Activated CD4-positive, alpha-beta memory T cell treated with anti-CD3 and anti-CD28 coated beads for 36 hours (primary cell): ENCODE measurements around the gene PITPNC1. TPM values are rescaled to one million over a fixed set of nuclear protein-coding genes. Genes with fewer than 3 reads are reported as not detected.
"Not testable (repeated sequence)": the region's sequence is repeated elsewhere in the genome, so short reads cannot be mapped to it uniquely, and the experiment has no call there.

Source experiments
- CTCF ChIA-PET: fragments of 350-600 bp; sonication (Branson Sonifier 250); formaldehyde crosslinking; loops from one replicate; lab custom pipeline; 2021; ENCODE audit warnings: antibody characterized with exemption, inconsistent platforms; lab: Charles Lee
- POLR2A ChIA-PET: fragments of 350-600 bp; sonication (Branson Sonifier 250); formaldehyde crosslinking; loops from one replicate; lab custom pipeline; 2021; ENCODE audit warnings: antibody characterized with exemption; lab: Charles Lee
- DNase-seq: peaks from one replicate; pipeline ENCODE4 v3.0.0-alpha.2; 2020
- H3K27ac Mint-ChIP-seq: one replicate; pipeline ENCODE4 v1.8.0; 2021; ENCODE audit warnings: mixed read lengths
- H3K27me3 Mint-ChIP-seq: one replicate; pipeline ENCODE4 v1.8.0; 2021; ENCODE audit warnings: mixed read lengths
- H3K36me3 Mint-ChIP-seq: one replicate; pipeline ENCODE4 v1.8.0; 2021; ENCODE audit warnings: mixed read lengths
- H3K4me1 Mint-ChIP-seq: one replicate; pipeline ENCODE4 v1.8.0; 2021; ENCODE audit warnings: low read depth, mixed read lengths
- H3K4me3 Mint-ChIP-seq: one replicate; pipeline ENCODE4 v1.8.0; 2021; ENCODE audit warnings: mild to moderate bottlenecking, mixed read lengths
- H3K9me3 Mint-ChIP-seq: one replicate; pipeline ENCODE4 v1.8.0; 2021; ENCODE audit warnings: mixed read lengths
- intact Hi-C: fragments of 100-400 bp; cut with micrococcal nuclease; formaldehyde crosslinking; loops from one replicate; pipeline ENCODE4 v1.15.1; 2023
- total RNA-seq, 2 experiments: library from RNA; stranded (reverse); gene quantifications; one replicate each; pipeline ENCODE4 v1.2.3, GENCODE V29; 2021

Gene PITPNC1
- total RNA-seq, 2 experiments from 2014 or later, result 35.7 to 37.3 TPM

GRCh38 chr17:67635681-67636080, 258.6 kb downstream of the PITPNC1 start:
- CTCF ChIA-PET, result no interaction called here
- H3K27ac Mint-ChIP-seq, result no peak overlapping the region

GRCh38 chr17:67636312-67636711, 259.2 kb downstream of the PITPNC1 start:
- ChIA-PET CTCF (no interaction called here), POLR2A (no interaction called here)
- no peaks in the 10 kb centered on the region for H3K4me1 Mint-ChIP-seq
- no peaks in the 10 kb centered on the region for H3K9me3 Mint-ChIP-seq
- no peaks in the 10 kb centered on the region for H3K27me3 Mint-ChIP-seq
- peaks cover 4% of the 10 kb centered on the region for H3K36me3 Mint-ChIP-seq
- DNase-seq, result no peak
- no peak overlapping the region for H3K27ac Mint-ChIP-seq
- intact Hi-C loops, result no loop called here
- no peak overlapping the region for H3K4me3 Mint-ChIP-seq

More at GRCh38 chr17:67635681-67636080, 258.6 kb downstream of the PITPNC1 start:
- H3K9me3 Mint-ChIP-seq, result no peaks in the 10 kb centered on the region
- no peak for DNase-seq
- H3K36me3 Mint-ChIP-seq, result peaks cover 4% of the 10 kb centered on the region
- H3K27me3 Mint-ChIP-seq, result no peaks in the 10 kb centered on the region
- no peaks in the 10 kb centered on the region for H3K4me1 Mint-ChIP-seq
- intact Hi-C loops, result no loop called here
- POLR2A ChIA-PET, result no interaction called here
- H3K4me3 Mint-ChIP-seq, result no peak overlapping the region

- Mint-ChIP-seq H3K36me3 (peaks cover 1% of the 10 kb centered on the region), H3K27ac (no peak overlapping the region), H3K4me1 (no peaks in the 10 kb centered on the region), H3K27me3 (no peaks in the 10 kb centered on the region), H3K4me3 (no peak overlapping the region), H3K9me3 (no peaks in the 10 kb centered on the region)
- POLR2A ChIA-PET, result no interaction called here
- intact Hi-C loops, result no loop called here
- CTCF ChIA-PET, result no interaction called here
- no peak for DNase-seq
These were observed 259.9 kb downstream of the PITPNC1 start for GRCh38 chr17:67636834-67637520.

GRCh38 chr17:67637901-67638641, 261.0 kb downstream of the PITPNC1 start:
- CTCF ChIA-PET, result interaction anchor here (0.6 kb wide), 1 partner anchor 79 kb away, joined by 3 read pairs; no protein-coding TSS in a partner anchor
- intact Hi-C loops, result no loop called here
- no peaks in the 10 kb centered on the region for H3K4me1 Mint-ChIP-seq

GRCh38 chr17:67638871-67639270, 261.8 kb downstream of the PITPNC1 start:
- intact Hi-C loops, result no loop called here
- no peak for DNase-seq
- POLR2A ChIA-PET, result no interaction called here
- no peaks in the 10 kb centered on the region for H3K9me3 Mint-ChIP-seq
- peaks cover 1% of the 10 kb centered on the region for H3K36me3 Mint-ChIP-seq
- no peak overlapping the region for H3K27ac Mint-ChIP-seq
- CTCF ChIA-PET, result no interaction called here
- H3K27me3 Mint-ChIP-seq, result no peaks in the 10 kb centered on the region
- no peaks in the 10 kb centered on the region for H3K4me1 Mint-ChIP-seq
- H3K4me3 Mint-ChIP-seq, result no peak overlapping the region

More at GRCh38 chr17:67637901-67638641, 261.0 kb downstream of the PITPNC1 start:
- peaks cover 1% of the 10 kb centered on the region for H3K36me3 Mint-ChIP-seq
- POLR2A ChIA-PET, result no interaction called here
- no peaks in the 10 kb centered on the region for H3K9me3 Mint-ChIP-seq
- DNase-seq, result no peak
- H3K27me3 Mint-ChIP-seq, result no peaks in the 10 kb centered on the region
- no peak overlapping the region for H3K4me3 Mint-ChIP-seq
- no peak overlapping the region for H3K27ac Mint-ChIP-seq

GRCh38 chr17:67639555-67639954, 262.5 kb downstream of the PITPNC1 start:
- H3K27ac Mint-ChIP-seq, result no peak overlapping the region
- ChIA-PET POLR2A (no interaction called here), CTCF (interaction anchor here (1.0 kb wide), 1 partner anchor 260 kb away, joined by 3 read pairs; no protein-coding TSS in a partner anchor)
- no peaks in the 10 kb centered on the region for H3K4me1 Mint-ChIP-seq
- no peaks in the 10 kb centered on the region for H3K9me3 Mint-ChIP-seq
- H3K4me3 Mint-ChIP-seq, result no peak overlapping the region
- H3K27me3 Mint-ChIP-seq, result no peaks in the 10 kb centered on the region
- intact Hi-C loops, result no loop called here
- peaks cover 1% of the 10 kb centered on the region for H3K36me3 Mint-ChIP-seq
- no peak for DNase-seq

GRCh38 chr17:67639979-67640378, 262.9 kb downstream of the PITPNC1 start:
- H3K27ac Mint-ChIP-seq, result no peak overlapping the region
- no peaks in the 10 kb centered on the region for H3K4me1 Mint-ChIP-seq
- DNase-seq, result no peak
- no peak overlapping the region for H3K4me3 Mint-ChIP-seq
- ChIA-PET POLR2A (no interaction called here), CTCF (interaction anchor here (1.0 kb wide), 1 partner anchor 261 kb away, joined by 3 read pairs; no protein-coding TSS in a partner anchor)
- H3K9me3 Mint-ChIP-seq, result no peaks in the 10 kb centered on the region
- intact Hi-C loops, result no loop called here
- peaks cover 1% of the 10 kb centered on the region for H3K36me3 Mint-ChIP-seq
- H3K27me3 Mint-ChIP-seq, result no peaks in the 10 kb centered on the region

GRCh38 chr17:67642488-67642887, 265.4 kb downstream of the PITPNC1 start:
- CTCF ChIA-PET, result no interaction called here
- Mint-ChIP-seq H3K36me3 (no peaks in the 10 kb centered on the region), H3K4me3 (no peak overlapping the region), H3K27me3 (no peaks in the 10 kb centered on the region), H3K4me1 (no peaks in the 10 kb centered on the region), H3K9me3 (no peaks in the 10 kb centered on the region), H3K27ac (no peak overlapping the region)
- POLR2A ChIA-PET, result no interaction called here
- DNase-seq, result no peak
- intact Hi-C loops, result no loop called here

GRCh38 chr17:67644061-67644460, 267.0 kb downstream of the PITPNC1 start:
- Mint-ChIP-seq H3K27me3 (no peaks in the 10 kb centered on the region), H3K4me1 (no peaks in the 10 kb centered on the region), H3K36me3 (no peaks in the 10 kb centered on the region), H3K27ac (no peak overlapping the region), H3K4me3 (no peak overlapping the region), H3K9me3 (no peaks in the 10 kb centered on the region)
- DNase-seq, result no peak
- ChIA-PET CTCF (interaction anchor here (1.0 kb wide), 1 partner anchor 270 kb away, joined by 3 read pairs; no protein-coding TSS in a partner anchor), POLR2A (no interaction called here)
- intact Hi-C loops, result no loop called here

GRCh38 chr17:67645195-67645594, 268.1 kb downstream of the PITPNC1 start:
- H3K4me3 Mint-ChIP-seq, H3K4me1 Mint-ChIP-seq, H3K27ac Mint-ChIP-seq, DNase-seq, H3K27me3 Mint-ChIP-seq, POLR2A ChIA-PET, H3K36me3 Mint-ChIP-seq, H3K9me3 Mint-ChIP-seq, intact Hi-C loops: not testable (repeated sequence)
- CTCF ChIA-PET, result interaction anchor here (1.1 kb wide), 1 partner anchor 271 kb away, joined by 3 read pairs; no protein-coding TSS in a partner anchor

GRCh38 chr17:67646472-67646871, 269.4 kb downstream of the PITPNC1 start:
- DNase-seq, result no peak
- no peak overlapping the region for H3K4me3 Mint-ChIP-seq
- H3K27me3 Mint-ChIP-seq, result no peaks in the 10 kb centered on the region
- ChIA-PET POLR2A (no interaction called here), CTCF (interaction anchor here (1.1 kb wide), 1 partner anchor 271 kb away, joined by 3 read pairs; no protein-coding TSS in a partner anchor)
- intact Hi-C loops, result no loop called here
- no peaks in the 10 kb centered on the region for H3K9me3 Mint-ChIP-seq
- H3K4me1 Mint-ChIP-seq, result peaks cover 3% of the 10 kb centered on the region
- H3K27ac Mint-ChIP-seq, result no peak overlapping the region
- no peaks in the 10 kb centered on the region for H3K36me3 Mint-ChIP-seq

- Mint-ChIP-seq H3K4me3 (no peak overlapping the region), H3K4me1 (peaks cover 4% of the 10 kb centered on the region), H3K27ac (no peak overlapping the region), H3K27me3 (no peaks in the 10 kb centered on the region), H3K9me3 (no peaks in the 10 kb centered on the region), H3K36me3 (peaks cover 2% of the 10 kb centered on the region)
- no peak for DNase-seq
- intact Hi-C loops, result no loop called here
- ChIA-PET POLR2A (interaction anchor here (0.7 to 0.9 kb wide), 2 partner anchors 10 to 23 kb away, joined by 3 read pairs; no protein-coding TSS in a partner anchor), CTCF (interaction anchor here (1.1 kb wide), 1 partner anchor 272 kb away, joined by 3 read pairs; no protein-coding TSS in a partner anchor)
These were observed 270.4 kb downstream of the PITPNC1 start for GRCh38 chr17:67647482-67647881.
